ENCODE results near the gene TMEM256. TPM values are rescaled to one million over a fixed set of nuclear protein-coding genes. Genes with fewer than 3 reads are reported as not detected.
"Not testable (repeated sequence)": the region's sequence is repeated elsewhere in the genome, so short reads cannot be mapped to it uniquely, and the experiment has no call there.

TMEM256 gene
- total RNA-seq, 3 donors from 2014 or later, result 77.6 to 113 (median 92.3) TPM

- no peaks in the 10 kb centered on the region for H3K36me3 ChIP-seq
- peaks cover 0 to 4% of the 10 kb centered on the region in 2 donors for H3K4me1 ChIP-seq
- intact Hi-C loops (cut with DNase I; ENCODE audit: low total_unique reads), result no loop called here
- no peak for TF ChIP-seq POLR2A (IDR thresholded peaks at IDR 0.05)
- no peak for TF ChIP-seq CTCF (IDR thresholded peaks at IDR 0.05)
- no peak for TF ChIP-seq POLR2AphosphoS5 (IDR thresholded peaks at IDR 0.05)
- no peak overlapping the region for H3K4me3 ChIP-seq
- no peaks in the 10 kb centered on the region for H3K27me3 ChIP-seq
- H3K27ac ChIP-seq, result no peak overlapping the region
- DNase-seq (ENCODE audit: low spot score in 2 of 2), result no peak
- no peaks in the 10 kb centered on the region for H3K9me3 ChIP-seq
Observed at GRCh38 chr17:7379134-7379533, 24.8 kb downstream of the TMEM256 start.

- Histone ChIP-seq H3K27ac (no peak overlapping the region), H3K27me3 (no peaks in the 10 kb centered on the region), H3K36me3 (no peaks in the 10 kb centered on the region), H3K4me1 (no peaks in the 10 kb centered on the region), H3K4me3 (no peak overlapping the region), H3K9me3 (no peaks in the 10 kb centered on the region)
- intact Hi-C loops (cut with DNase I; ENCODE audit: low total_unique reads), result no loop called here
- TF ChIP-seq POLR2A (IDR thresholded peaks at IDR 0.05), result no peak
- TF ChIP-seq CTCF (IDR thresholded peaks at IDR 0.05), result no peak
- TF ChIP-seq POLR2AphosphoS5 (IDR thresholded peaks at IDR 0.05), result no peak
- DNase-seq (ENCODE audit: low spot score in 2 of 2), result no peak
Observed at GRCh38 chr17:7374353-7374752, 29.5 kb downstream of the TMEM256 start.

GRCh38 chr17:7370853-7371252 is 33.0 kb downstream of the TMEM256 start:
- TF ChIP-seq POLR2AphosphoS5 (IDR thresholded peaks at IDR 0.05) (no peak), CTCF (IDR thresholded peaks at IDR 0.05) (no peak), POLR2A (IDR thresholded peaks at IDR 0.05) (no peak)
- no peak overlapping the region for H3K4me3 ChIP-seq
- no peak overlapping the region for H3K27ac ChIP-seq
- H3K36me3 ChIP-seq, result no peaks in the 10 kb centered on the region
- no peaks in the 10 kb centered on the region for H3K9me3 ChIP-seq
- intact Hi-C loops (cut with DNase I; ENCODE audit: low total_unique reads), result no loop called here
- no peak for DNase-seq (ENCODE audit: low spot score in 2 of 2)
- H3K4me1 ChIP-seq, result no peaks in the 10 kb centered on the region
- no peaks in the 10 kb centered on the region for H3K27me3 ChIP-seq

- H3K27ac ChIP-seq, result no peak overlapping the region
- H3K27me3 ChIP-seq, result no peaks in the 10 kb centered on the region
- no peak for DNase-seq (ENCODE audit: low spot score in 2 of 2)
- no peak overlapping the region for H3K4me3 ChIP-seq
- no peaks in the 10 kb centered on the region for H3K9me3 ChIP-seq
- H3K36me3 ChIP-seq, result no peaks in the 10 kb centered on the region
- no peak for TF ChIP-seq CTCF (IDR thresholded peaks at IDR 0.05)
- intact Hi-C loops (cut with DNase I; ENCODE audit: low total_unique reads), result no loop called here
- H3K4me1 ChIP-seq, result no peaks in the 10 kb centered on the region
Observed at GRCh38 chr17:7369825-7370224, 34.1 kb downstream of the TMEM256 start.

GRCh38 chr17:7368599-7368994 is 35.3 kb downstream of the TMEM256 start:
- DNase-seq (ENCODE audit: low spot score in 2 of 2); H3K9me3 ChIP-seq; H3K27me3 ChIP-seq; H3K4me3 ChIP-seq; H3K27ac ChIP-seq; H3K36me3 ChIP-seq; H3K4me1 ChIP-seq; intact Hi-C loops (cut with DNase I; ENCODE audit: low total_unique reads): not testable (repeated sequence)

GRCh38 chr17:7367918-7368598 is 35.8 kb downstream of the TMEM256 start:
- intact Hi-C loops (cut with DNase I; ENCODE audit: low total_unique reads), result no loop called here
- TF ChIP-seq CTCF (IDR thresholded peaks at IDR 0.05) (no peak), POLR2A (IDR thresholded peaks at IDR 0.05) (no peak), POLR2AphosphoS5 (IDR thresholded peaks at IDR 0.05) (no peak)
- H3K36me3 ChIP-seq, result no peaks in the 10 kb centered on the region
- no peak for DNase-seq (ENCODE audit: low spot score in 2 of 2)
- no peaks in the 10 kb centered on the region for H3K4me1 ChIP-seq
- H3K27me3 ChIP-seq, result no peaks in the 10 kb centered on the region
- no peak overlapping the region for H3K4me3 ChIP-seq
- H3K9me3 ChIP-seq, result no peaks in the 10 kb centered on the region
- H3K27ac ChIP-seq, result no peak overlapping the region

Data from breast epithelium (tissue), 4 donors.